HepG2 (cell line): ENCODE data around the gene ZBTB8OS. TPM values are rescaled to one million over a fixed set of nuclear protein-coding genes. Genes with fewer than 3 reads are reported as not detected.

ENCODE experiments used
- ARNT2 ChIP-seq: sonication (generic); formaldehyde crosslinking; IDR thresholded peaks from 2 replicates; pipeline ENCODE4 v1.8.0; 2022; ENCODE audit warnings: mild to moderate bottlenecking, low read depth, missing genetic modification reagents, moderate library complexity
- CERS6 ChIP-seq: sonication (generic); formaldehyde crosslinking; IDR thresholded peaks from 2 replicates; pipeline ENCODE4 v1.5.0; 2020; ENCODE audit warnings: missing genetic modification reagents
- DZIP1 ChIP-seq: sonication (generic); formaldehyde crosslinking; IDR thresholded peaks from 2 replicates; pipeline ENCODE4 v1.5.0; 2020; ENCODE audit warnings: mild to moderate bottlenecking, missing genetic modification reagents
- ETV5 ChIP-seq: IDR thresholded peaks from 2 replicates; pipeline ENCODE4 v1.6.1; 2018; ENCODE audit warnings: missing biosample characterization, missing genetic modification reagents, inconsistent platforms, borderline replicate concordance
- EZH2 ChIP-seq: conservative IDR thresholded peaks from 2 replicates; pipeline ENCODE4 v1.6.1; 2012; ENCODE audit warnings: mild to moderate bottlenecking, low read depth, low read length, moderate library complexity
- FOSL1 ChIP-seq: sonication (generic); formaldehyde crosslinking; IDR thresholded peaks from 2 replicates; pipeline ENCODE4 v1.9.0; 2021; ENCODE audit warnings: missing genetic modification reagents, borderline replicate concordance
- GLMP ChIP-seq: sonication (generic); formaldehyde crosslinking; IDR thresholded peaks from 2 replicates; pipeline ENCODE4 v1.9.0; 2021; ENCODE audit warnings: missing genetic modification reagents, mild to moderate bottlenecking, borderline replicate concordance
- MED8 ChIP-seq: sonication (generic); formaldehyde crosslinking; IDR thresholded peaks from 2 replicates; pipeline ENCODE4 v1.8.1; 2023; ENCODE audit warnings: mild to moderate bottlenecking, missing genetic modification reagents; ENCODE audit not compliant: insufficient replicate concordance
- RBFOX2 ChIP-seq: fragments of 200-400 bp; formaldehyde crosslinking; IDR thresholded peaks from 2 replicates; pipeline ENCODE4 v1.6.1; 2017; ENCODE audit warnings: low read depth, mild to moderate bottlenecking, low read length
- SMAD3 ChIP-seq: sonication (generic); formaldehyde crosslinking; IDR thresholded peaks from 2 replicates; pipeline ENCODE4 v1.4.0; 2020; ENCODE audit warnings: missing genetic modification reagents
- SRSF1 ChIP-seq: fragments of 200-400 bp; formaldehyde crosslinking; optimal IDR thresholded peaks from 2 replicates; pipeline ENCODE3; 2017; ENCODE audit warnings: mild to moderate bottlenecking, low read depth, low read length, moderate library complexity
- YY1 ChIP-seq: IDR thresholded peaks from 2 replicates; pipeline ENCODE4 v1.6.1; 2011; ENCODE audit warnings: low read length, low read depth, moderate library complexity, mild to moderate bottlenecking; ENCODE audit not compliant: insufficient read depth, insufficient replicate concordance
- ZNF24 ChIP-seq: fragments of 450-650 bp; IDR thresholded peaks from 2 replicates; pipeline ENCODE4 v1.6.1; 2017; ENCODE audit warnings: antibody characterized with exemption, mild to moderate bottlenecking
- ZNF326 ChIP-seq: sonication (generic); formaldehyde crosslinking; IDR thresholded peaks from 2 replicates; pipeline ENCODE4 v1.4.0; 2020; ENCODE audit warnings: missing genetic modification reagents, borderline replicate concordance
- ZNF335 ChIP-seq: sonication (generic); formaldehyde crosslinking; IDR thresholded peaks from 2 replicates; pipeline ENCODE4 v1.4.0; 2020; ENCODE audit warnings: missing genetic modification reagents
- ZNF451 ChIP-seq: sonication (generic); formaldehyde crosslinking; IDR thresholded peaks from 2 replicates; pipeline ENCODE4 v1.5.0; 2020; ENCODE audit warnings: mild to moderate bottlenecking, missing genetic modification reagents
- ZNF572 ChIP-seq: sonication (generic); formaldehyde crosslinking; IDR thresholded peaks from 2 replicates; pipeline ENCODE4 v1.5.1; 2020; ENCODE audit warnings: mild to moderate bottlenecking, missing genetic modification reagents
- ZNF691 ChIP-seq: sonication (generic); formaldehyde crosslinking; IDR thresholded peaks from 2 replicates; pipeline ENCODE4 v1.4.0; 2020; ENCODE audit warnings: missing genetic modification reagents, low read depth, mild to moderate bottlenecking, borderline replicate concordance
- ZNF740 ChIP-seq: sonication (generic); formaldehyde crosslinking; IDR thresholded peaks from 2 replicates; pipeline ENCODE4 v1.4.0; 2020; ENCODE audit warnings: missing genetic modification reagents
- ZNF781 ChIP-seq: sonication (generic); formaldehyde crosslinking; IDR thresholded peaks from 2 replicates; pipeline ENCODE4 v1.5.1; 2020; ENCODE audit warnings: borderline replicate concordance, mild to moderate bottlenecking, missing genetic modification reagents; ENCODE audit errors: not compliant biosample characterization
- polyA plus RNA-seq, 8 experiments: library from polyadenylated mRNA; depleted of rRNA in 3 of 8; stranded (reverse) in 7 of 8; unstranded in 1 of 8; fragments of >200 nt; fragmentation: Illumina TruSeq in 4 of 8; extraction: Trizol in 4 of 8; gene quantifications; 2 replicates each; pipeline versions ENCODE4 v1.2.1 to v1.2.3, GENCODE V29; 2011 to 2016; ENCODE audit warnings: low read depth in 4 of 8, missing spikeins in 1 of 8, mixed read lengths in 1 of 8; ENCODE audit not compliant: insufficient read depth in 1 of 8
- total RNA-seq, 5 experiments: library from RNA; depleted of rRNA; stranded (reverse); fragments of >200 nt; fragmentation: Illumina TruSeq; extraction: Trizol; gene quantifications; 2 replicates each; pipeline ENCODE4 v1.2.3, GENCODE V29; 2016; ENCODE audit warnings: low read depth in 1 of 5
- TF ChIP-seq, protein P1 (sequence below): sonication (generic); formaldehyde crosslinking; IDR thresholded peaks from 2 replicates; pipeline ENCODE4 v1.5.1; 2020; ENCODE audit warnings: mild to moderate bottlenecking, missing genetic modification reagents, moderate library complexity

Gene ZBTB8OS
- total and polyA plus RNA-seq, 2 of the 13 experiments (the other 11 are each of a cell fraction or from before 2014, with no cell fraction given) = 57.7 to 84.8 TPM

- TF ChIP-seq MED8 (CRISPR knock-in tag) (peak; percentile 36), ZNF451 (CRISPR knock-in tag) (no peak), ZNF335 (0 out of 2 replicates have a peak, but pooled peaks have one; percentile 21), ARNT2 (CRISPR knock-in tag) (peak; percentile 39; the same call in 1 of the 2 replicates), SMAD3 (CRISPR knock-in tag) (no peak), ZNF781 (no peak), YY1 (no peak), GLMP (CRISPR knock-in tag) (no peak), FOSL1 (CRISPR knock-in tag) (no peak), ZNF740 (CRISPR knock-in tag) (no peak), ZNF24 (no peak), CERS6 (CRISPR knock-in tag) (no peak), EZH2 (no peak), ETV5 (peak; percentile 48; the same call in 1 of the 2 replicates), DZIP1 (CRISPR knock-in tag) (peak; percentile 65; the same call in 1 of the 2 replicates), SRSF1 (peak; percentile 63), ZNF326 (CRISPR knock-in tag) (no peak), RBFOX2 (no peak; the same call in none of the 2 replicates), ZNF572 (peak; percentile 9; the same call in 1 of the 2 replicates), ZNF691 (CRISPR knock-in tag) (peak; percentile 21; the same call in 1 of the 2 replicates)
- TF ChIP-seq, protein P1, sequence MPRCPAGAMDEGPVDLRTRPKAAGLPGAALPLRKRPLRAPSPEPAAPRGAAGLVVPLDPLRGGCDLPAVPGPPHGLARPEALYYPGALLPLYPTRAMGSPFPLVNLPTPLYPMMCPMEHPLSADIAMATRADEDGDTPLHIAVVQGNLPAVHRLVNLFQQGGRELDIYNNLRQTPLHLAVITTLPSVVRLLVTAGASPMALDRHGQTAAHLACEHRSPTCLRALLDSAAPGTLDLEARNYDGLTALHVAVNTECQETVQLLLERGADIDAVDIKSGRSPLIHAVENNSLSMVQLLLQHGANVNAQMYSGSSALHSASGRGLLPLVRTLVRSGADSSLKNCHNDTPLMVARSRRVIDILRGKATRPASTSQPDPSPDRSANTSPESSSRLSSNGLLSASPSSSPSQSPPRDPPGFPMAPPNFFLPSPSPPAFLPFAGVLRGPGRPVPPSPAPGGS (CRISPR knock-in tag) = peak; percentile 27; the same call in 1 of the 2 replicates
These were observed 45.0 kb upstream of the ZBTB8OS start (continued) for GRCh38 chr1:32695098-32695904.
